T-helper 1 cell (primary cell): ENCODE measurements around the gene GIMAP1.
A peak's percentile ranks its signal among the peaks of the same experiment; 100 is the strongest.

Experiments
- DNase-seq, 5 donors: peaks; one replicate each; pipeline ENCODE4 v3.0.0-alpha.2; 2012 to 2020

The GIMAP1 gene

GRCh38 chr7:150751702-150752101 is 35.3 kb downstream of the GIMAP1 start:
- DNase-seq, result no peak

DNA sequence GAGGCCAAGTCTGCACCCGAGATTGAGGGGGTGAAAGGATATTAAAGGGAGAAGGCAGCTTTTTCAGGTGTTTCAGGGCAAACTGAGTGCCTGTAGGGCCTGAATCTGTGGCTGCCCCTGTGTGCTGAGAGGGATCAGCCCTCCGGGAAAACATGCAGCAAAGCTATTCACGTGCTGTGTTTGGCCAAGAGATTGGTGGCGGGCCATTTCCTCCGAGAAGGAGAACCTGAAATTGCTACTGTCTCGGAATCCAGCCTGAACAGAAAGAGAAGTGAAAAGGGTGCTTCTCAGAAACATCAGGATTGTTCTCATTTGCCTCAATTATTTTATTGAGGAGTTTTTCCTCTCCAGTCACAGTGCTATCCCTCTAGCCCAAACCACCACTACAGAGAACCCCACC is 36.8 kb downstream of the GIMAP1 start:
- DNase-seq, result no peak

DNA sequence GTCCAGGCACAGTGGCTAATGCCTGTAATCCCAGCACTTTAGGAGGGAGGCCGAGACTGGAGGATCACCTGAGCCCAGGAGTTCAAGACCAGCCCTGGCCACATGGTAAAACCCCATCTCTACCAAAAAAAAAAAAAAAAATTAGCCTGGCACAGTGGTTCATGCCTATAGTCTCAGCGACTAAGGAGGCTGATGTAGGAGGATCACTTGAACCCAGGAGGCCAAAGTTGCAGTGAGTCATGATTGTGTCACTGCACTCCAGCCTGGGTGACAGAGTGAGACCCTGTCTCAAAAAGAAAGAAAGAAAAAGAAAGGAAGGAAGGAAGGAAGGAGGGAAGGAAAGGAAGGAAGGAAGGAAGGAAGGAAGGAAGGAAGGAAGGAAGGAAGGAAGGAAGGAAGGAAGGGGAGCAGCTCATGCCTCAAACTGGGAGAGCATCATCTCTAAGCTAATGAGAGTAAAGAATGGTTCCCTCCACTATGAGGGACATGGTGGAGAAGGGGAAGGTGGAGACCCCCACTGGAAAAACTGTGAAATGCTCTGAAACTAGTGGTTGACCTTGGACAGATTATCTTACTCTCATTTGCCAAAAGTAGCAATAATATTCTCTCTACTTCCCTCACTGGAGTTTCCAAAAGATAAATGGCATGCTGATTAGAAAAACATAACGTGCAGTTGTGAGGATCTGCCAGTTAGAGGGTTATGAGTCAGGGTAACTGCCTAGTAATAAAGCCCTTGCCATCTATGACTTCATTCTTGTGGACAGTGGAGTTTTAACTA is 37.6 kb downstream of the GIMAP1 start:
- peak in 1 of 5 donors; percentile 72 for DNase-seq

DNA sequence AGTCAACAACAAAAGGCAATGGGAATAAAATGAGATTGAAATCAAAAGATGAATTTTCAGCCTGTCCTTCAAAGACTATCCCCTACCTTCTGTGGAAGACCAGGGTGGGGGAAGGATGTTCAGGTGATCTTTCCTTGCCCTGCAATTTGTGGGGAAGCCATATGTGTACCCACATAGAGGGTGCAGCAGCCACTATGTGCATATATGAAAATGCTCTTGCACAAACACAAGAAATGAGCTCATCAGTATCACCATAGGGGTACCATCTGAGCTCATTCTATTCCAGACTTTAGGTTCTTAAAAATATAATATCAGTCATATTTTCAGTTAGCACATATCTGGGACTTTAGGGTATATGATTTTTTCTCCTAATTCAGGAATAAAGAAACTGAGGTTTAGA is 38.5 kb downstream of the GIMAP1 start:
- DNase-seq, result peak in 1 of 5 donors; percentile 56

- peak; percentile 40 to 91 (median 60) for DNase-seq
These were observed 39.2 kb downstream of the GIMAP1 start for GRCh38 chr7:150755473-150756099.

DNA sequence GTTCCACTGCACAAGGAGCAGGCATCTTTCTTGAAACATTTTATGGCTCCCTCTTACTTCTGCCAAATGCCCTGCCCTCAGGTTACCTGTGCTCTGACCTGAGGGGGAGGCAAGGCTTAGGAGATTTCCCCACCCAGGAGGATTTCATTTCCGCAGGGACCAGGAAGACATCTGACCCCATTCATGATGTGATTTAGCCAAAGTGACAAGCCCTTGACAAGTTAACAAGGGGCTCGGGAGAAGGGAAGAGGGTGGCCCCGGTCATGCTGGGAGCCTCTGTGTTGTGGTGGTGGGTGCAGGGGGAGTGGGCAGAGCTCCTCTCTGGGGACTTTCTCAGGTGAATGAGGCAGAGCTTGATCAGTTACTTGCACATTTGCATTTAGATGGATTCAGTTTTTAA is 39.8 kb downstream of the GIMAP1 start:
- no peak for DNase-seq

- DNase-seq, result peak in 1 of 5 donors; percentile 76
These were observed 40.4 kb downstream of the GIMAP1 start for GRCh38 chr7:150756858-150757257.

DNA sequence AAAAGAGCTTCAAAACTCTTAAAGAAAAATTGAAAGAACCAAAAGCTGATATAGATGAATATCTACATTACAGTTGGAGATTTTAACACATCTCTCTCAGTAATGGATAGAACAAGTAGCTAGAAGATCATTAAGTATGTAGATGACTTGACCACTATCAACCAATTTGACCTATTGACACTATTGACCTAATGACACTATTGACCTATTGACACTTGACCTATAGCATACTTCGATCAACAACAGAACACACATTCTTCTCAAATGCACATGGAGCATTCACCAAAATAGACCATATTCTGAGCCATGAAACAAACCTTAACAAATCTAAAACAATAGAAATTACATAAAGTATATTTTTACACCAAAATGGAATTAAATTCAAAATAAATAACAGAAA is 43.1 kb downstream of the GIMAP1 start:
- no peak for DNase-seq

DNA sequence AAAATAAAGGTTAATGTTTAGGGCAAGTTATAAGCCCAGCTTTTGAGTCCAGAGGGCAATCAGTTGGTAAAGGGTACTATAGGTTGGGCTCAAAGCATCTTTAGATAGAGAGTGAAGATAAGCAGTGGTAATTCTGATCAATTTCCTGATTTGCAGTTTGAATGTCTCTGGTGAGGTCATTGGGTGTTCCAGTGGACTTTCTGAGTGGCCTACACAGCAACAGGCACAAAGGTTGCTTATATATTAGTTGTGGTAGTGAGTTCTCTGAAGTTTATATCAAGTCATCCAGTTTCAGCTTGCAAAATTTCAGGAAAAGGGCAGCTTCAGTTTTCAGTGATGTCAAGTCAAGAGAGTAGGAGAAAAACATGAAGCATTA is 49.9 kb downstream of the GIMAP1 start:
- DNase-seq, result no peak

DNA sequence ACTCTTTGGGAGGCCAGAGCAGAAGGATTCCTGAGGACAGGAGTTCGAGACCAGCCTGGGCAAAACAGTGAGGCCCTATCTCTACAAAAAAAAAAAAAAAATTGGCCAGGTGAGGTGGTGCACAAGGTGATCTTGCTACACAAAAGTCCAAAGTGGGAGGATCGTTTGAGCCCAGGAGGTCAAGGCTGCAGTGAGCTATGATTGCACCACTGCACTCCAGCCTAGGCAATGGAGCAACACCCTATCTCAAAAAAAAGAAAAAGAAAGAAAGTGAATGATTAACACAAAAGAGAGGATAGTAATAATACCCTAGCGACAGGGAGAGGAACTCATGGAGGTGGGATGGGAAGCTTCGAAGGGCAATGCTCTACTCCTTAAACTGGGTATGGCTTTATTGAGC is 53.4 kb downstream of the GIMAP1 start:
- no peak for DNase-seq
